DMS153 (cell line): ENCODE results near the gene PEPD.
"Not testable (repeated sequence)": the region's sequence is repeated elsewhere in the genome, so short reads cannot be mapped to it uniquely, and the experiment has no call there.

ENCODE experiments used
- DNase-seq: peaks from one replicate; lab custom pipeline; 2025; lab: John Stamatoyannopoulos, UW

Gene PEPD

DNA sequence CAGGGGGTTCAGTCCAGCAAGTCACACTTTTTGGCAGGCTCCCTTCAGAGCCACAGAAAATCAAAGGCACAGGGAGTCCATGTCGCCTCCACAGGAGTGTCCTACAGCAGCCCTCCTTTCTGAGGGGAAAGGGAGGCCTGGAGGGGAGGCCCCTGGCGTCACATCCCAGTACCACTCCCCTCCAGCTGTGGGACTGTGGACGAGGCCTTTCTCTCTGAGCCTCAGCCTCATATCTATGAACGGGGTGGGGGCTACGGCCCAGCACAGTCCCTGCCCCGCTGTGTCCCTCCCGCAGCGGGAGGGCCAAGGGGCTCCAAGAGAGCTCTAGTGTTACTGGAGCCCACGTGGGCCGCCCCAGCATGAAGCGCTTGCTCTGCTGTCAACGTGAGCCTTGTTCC lies 23.8 kb downstream of the PEPD start:
- DNase-seq, result no peak

DNA sequence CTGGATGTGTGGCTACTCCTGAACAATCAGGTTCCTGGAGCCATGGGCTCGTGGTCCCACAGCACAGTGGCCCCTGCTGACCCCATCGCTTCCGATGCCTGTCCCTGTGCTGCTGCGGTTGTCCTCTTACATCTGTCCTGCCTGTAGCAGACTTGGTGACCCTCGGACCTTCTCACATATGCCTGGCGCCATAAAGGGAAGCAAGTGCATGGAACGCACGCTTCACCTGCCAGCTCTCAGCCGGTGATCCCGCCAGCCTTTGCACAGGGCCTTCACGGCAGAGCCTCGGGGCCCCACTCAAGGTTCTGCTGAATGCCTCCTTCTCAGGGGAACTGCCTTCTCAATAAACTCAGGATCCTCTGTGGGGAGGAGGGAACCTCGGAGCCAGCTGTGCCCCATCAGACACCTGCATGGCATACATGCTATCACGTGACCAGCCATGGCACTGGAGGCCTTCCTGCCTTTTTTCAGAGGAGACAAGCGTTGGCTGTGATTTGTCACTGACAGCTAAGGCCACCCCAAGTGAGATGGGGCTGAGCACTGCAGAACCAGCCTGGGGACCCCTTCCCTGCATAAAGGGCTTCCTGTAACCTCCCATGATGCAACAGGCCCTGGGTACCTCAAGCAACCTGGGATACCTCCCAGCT lies 24.3 kb downstream of the PEPD start:
- DNase-seq, result no peak

DNA sequence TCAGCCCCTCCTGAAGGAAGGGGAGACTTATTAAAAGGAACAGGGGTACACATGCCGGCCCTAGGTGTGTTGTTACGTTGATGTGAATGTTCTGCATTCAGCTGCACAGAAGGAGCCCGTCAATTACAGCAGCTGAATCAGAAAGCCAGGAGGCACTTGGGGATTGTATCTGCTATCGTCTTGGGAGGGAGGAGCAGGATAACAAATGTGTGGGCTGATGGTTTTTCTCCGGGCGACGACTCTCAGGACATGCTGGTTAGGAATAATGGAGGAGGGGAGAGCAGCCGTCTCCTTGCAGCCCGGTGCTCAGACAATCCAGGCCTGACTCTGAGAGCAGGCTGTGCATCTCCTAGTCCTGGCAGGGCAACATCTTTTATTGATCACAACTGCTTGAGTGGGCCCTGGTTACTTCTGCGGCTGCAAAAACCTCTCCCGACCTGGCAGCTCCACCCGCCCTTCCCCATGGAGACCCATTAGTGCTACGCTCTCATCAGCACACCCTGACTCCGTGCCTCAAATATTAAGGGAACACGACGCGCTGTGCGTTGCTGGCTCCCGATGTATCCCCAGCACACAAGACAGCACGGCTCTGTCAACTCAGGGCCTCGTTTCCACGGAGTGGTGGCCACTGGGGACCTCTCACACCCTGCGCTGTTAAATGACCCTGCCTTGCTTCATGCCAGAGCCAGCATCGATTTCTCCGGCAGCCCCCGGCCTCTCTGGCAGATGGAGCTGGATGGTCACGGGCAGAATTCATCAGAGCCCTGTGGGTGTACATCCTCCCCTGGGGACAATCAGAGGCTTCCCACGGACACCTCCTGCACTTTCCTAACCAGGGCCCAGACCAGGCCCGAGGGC lies 25.3 kb downstream of the PEPD start:
- DNase-seq, result no peak

DNA sequence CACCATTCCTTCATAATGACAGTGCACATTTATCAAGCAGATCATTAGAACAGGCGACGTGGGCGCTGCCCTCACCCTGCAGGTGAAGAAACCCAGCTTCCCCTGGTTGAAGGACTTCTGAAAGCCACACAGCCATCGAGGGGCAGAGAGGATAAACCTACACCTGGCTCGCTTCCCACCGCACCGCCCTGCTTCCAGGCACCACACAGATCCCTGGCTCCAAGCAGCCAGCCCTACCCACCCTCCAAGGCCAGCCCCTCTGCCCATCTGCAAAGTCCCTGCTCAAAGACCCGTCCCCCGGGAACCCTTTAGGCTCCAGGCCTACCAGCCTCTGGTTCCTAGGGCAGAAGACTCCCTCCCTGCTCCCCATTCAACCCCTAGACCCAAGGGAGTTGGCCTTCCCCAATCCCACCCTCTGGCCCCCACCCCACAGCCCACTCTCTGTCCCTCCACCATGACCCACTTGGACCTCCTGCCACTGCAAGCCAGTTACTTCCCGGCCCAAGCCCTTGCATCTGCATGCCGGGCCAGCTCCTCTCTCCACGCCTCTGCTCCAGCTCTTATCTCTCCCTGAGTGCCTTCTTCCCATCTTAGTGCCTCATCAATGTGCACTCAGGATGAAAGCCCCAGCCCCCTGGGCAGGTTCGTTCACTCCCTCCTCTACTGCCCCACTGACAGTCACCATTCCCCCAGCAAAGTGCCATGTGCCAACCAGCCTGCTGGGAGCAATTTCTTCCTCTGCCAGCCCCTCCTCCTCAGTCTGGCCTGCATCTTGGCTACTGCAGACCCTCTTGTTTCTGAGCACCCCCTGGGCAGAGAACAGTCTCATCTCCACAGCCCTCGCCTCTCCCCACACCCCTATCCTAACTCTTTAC lies 28.0 kb downstream of the PEPD start:
- DNase-seq, result no peak

DNA sequence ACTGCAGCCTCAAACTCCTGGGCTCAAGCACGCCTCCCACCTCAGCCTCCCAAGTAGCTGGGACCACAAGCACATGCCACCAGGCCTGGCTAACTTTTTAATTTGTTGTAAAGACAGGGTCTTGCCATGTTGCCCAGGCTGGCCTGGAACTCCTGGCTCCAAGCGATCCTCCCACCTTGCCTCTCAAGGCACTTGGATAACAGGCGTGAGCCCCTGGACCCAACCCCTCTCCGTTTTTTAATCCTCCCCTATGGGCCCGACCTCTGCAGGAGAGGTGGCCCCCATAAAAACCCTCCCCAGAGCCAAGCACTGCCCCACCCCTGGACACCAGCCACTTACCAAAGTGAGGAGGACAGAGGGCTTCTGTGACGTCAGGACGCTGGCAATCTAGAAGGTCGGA lies 28.6 kb downstream of the PEPD start:
- DNase-seq, result no peak

DNA sequence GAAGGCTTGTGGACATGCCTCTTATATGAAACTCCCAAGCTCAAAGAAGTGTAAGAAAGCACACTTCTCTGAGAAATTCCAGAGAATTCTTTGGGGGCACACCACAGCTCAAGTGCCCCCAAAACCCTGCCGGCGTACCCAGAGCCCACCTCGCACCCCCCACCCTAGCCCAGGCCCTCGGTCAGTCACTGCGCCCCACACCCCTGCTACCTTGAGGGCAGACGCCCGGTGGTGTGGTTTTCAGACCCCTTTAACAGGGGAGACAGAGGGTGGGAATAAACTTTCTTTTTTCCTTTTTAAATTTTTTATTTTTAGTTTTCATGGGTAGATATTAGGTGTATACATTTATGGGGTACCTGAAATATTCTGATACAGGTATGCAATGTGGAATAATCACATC lies 29.5 kb downstream of the PEPD start:
- DNase-seq, result no peak

DNA sequence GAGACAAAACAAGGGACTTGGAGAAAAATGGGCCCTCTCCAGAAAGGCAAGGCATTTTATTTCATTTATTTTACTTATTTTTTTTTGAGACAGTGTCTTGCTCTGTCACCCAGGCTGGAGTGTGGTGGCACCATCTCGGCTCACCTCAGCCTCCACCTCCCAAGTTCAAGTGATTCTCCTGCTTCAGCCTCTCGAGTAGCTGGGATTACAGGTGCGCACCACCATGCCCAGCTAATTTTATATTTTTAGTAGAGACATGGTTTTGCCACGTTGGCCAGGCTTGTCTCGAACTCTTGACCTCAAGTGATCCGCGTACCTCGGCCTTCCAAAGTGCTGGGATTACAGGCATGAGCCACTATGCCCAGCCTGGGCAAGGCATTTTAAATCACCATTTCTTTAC lies 31.0 kb downstream of the PEPD start:
- not testable (repeated sequence) for DNase-seq

DNA sequence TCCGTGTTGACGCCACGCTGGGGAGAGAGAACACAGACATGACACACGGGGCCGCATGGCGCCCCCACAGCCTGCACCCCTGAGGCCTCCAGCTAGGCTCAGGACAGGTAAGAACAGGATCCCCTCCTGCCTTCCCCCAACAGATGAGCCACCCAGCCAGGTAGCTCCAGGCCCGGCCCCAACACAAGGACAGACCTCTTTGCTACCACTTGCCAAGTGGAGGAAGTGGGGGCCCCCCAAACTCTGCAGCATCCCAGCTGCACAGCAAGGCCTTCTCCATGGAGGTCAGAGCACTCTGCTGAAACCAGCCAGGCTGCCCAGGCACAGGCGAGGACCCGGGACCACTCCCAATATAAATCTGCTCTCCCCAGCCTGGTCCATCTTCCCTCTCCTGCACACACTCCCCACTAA lies 31.5 kb downstream of the PEPD start:
- no peak for DNase-seq

DNA sequence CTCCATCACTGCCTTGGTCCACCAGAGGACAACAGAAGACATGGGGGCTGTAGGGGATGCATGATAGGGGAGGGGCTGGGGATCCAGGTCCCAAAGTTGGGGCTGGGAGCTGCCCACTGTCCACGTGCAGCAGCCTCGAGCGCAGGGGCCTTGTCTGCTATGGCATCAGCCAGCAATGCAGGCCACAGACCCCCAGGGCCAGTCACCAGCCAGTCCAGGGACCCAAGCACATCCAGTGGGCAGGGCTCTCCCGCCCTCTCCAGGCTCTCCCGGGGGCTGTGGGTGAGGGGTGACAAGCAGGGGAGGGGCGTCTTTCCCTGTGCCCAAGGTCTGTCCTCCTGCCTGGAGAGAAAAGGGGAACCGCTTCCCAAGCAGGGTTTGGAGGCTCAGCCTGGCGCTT lies 32.8 kb downstream of the PEPD start:
- no peak for DNase-seq

DNA sequence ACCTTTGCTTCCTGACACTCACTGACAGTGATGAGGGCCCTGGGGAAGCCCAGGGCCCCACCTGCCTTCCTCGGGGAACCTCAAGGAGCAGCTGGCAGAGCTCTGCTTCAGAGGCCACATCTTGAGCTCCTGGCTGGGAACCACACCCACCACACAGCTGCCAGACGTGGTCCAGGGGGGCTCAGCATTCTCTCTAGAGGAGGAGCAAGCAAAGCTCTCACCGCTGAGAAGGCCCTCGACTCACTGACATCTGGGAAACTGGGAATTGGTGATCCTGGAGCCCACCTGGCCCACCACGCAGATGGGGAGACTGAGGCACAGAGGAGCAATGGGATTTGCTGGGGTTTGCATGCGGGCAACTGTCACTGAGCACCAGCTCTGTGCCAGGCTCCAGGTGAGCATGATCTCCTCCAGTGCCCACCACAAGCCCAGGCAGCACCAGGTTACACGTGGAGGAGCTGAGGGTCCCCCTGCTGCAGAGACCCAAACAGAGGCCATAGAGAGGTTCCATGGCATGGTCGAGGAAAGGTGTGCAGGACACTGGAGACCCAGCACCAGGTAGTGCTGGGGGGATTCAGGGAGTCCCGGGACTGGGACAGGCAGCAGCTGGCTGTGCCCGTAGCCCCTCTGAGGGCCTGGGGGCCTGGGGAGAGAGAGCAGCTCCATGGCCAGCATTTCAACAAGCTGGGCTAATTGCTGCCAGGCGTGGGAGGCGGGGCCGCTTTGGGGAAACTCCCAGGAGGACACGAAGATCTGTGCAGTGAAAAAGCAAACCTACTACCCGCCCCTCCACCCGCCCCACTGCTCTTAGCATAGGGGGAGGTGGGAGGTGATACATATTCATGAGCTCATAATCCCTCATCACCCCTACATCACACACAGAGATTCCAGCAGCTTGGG lies 33.4 kb downstream of the PEPD start:
- DNase-seq, result no peak

DNA sequence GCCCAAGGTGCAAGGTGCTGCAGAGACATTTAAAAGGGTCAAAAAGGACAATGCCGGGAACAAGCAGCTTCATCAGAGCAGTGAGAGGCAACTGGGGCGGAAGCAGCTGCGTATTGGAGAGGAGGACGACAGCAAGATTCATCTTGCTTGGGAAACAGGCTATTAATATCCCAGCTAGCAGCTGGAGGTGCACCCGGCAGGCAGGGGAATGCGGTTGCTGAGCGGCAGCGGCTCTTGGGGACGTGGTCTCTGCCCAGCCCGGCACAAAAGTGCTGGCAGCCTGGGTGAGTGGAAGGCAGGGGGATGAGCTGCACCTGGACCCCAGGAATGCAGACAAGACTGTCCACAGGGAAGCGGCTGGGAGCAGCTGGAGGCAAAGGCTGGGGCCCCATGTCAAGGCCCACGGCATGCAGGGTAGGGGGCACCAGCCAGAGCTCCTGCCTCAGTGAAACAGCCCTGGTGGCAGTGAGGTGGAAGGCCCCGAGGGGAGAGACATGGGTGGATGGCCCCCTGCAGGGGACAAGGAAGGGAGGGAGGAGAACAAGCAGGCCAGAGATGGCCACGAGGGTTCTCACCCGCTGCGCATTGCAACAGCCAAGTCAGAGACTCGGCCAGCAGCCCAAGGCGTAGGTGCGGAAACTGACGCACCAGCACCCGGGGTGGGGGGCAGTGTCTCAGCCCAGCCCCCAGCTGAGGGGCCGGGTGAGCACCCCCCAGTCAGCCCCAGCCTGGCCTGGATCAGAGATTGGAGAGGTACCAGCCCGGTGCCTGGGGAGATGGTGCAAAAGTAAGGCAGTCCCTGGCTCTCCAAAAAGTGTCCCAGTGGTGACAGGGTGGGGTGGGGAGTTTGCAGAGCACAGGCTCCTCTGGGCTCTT lies 34.4 kb downstream of the PEPD start:
- no peak for DNase-seq

DNA sequence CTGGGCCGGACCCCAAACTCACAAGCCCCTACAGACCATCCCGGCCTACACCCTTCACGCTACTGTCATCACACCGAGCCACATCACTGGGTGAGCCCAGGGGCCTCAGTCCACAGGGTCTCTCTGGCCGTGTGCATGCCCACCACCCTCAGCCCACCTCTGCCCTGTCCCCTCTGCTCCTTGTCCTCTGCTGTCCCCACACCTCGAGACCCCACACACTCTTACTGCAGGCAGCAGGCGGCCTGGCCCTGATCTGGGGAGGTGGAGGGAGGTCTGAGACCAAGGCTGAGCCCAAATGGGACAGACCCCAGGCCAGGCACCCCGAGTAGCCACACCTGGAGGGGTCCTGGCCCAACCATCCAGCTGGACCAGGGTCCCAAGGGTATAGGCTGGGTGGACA lies 35.2 kb downstream of the PEPD start:
- no peak for DNase-seq

DNA sequence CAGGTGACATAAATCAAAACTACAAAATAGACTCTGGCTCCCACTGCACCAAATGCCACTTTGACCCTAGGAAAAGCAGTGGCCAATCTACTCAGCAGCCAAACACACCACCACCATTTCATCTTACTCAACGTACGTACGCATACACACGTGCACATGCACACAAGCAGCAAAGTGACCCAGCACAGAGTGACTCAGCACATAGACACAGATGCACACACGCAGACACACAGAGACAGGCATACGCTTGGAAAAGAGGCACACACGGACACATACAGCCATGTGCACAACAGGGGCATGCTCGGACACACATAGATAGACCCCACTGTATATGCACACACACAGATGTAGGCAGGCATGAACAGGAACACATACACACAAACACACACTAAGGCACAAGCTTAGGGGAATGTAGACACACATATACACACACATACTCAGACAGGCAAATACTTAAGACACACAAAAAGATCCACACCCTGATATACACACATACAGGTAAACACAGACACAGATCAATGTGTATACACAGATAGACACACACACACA lies 37.3 kb downstream of the PEPD start:
- DNase-seq, result no peak

DNA sequence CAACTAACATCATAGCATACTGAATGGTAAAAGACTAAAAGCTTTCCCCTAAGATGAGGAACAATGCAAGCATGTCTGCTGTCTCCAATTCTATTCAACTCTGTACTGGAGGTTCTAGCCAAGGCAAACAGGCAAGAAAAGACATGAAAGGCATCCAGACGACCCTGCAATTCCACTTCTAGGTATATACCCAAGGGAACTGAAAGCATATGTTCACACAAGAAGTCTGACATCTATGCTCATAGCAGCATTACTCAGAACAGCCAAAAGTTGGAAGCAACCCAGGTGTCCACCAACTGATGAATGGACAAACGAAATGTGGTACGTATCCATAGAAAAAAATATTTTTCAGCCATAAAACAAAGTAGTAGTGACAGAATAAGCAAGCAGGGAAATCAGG lies 39.1 kb downstream of the PEPD start:
- no peak for DNase-seq

DNA sequence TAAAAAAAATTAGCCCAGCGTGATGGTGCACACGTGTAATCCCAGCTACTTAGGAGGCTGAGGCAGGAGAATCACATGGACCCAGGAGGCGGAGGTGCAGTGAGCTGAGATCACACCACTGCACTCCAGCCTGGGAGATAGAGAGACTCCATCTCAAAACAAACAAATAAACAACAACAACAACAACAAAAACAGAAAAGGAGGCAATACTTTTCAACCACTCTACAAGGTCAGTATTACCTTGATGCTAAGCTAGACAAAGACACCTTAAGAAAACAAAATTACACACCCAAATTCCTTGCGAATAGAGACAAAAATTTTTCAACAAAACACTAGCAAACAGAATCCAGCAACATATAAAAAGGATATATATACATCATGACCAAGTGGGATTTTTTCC lies 39.7 kb downstream of the PEPD start:
- no peak for DNase-seq

DNA sequence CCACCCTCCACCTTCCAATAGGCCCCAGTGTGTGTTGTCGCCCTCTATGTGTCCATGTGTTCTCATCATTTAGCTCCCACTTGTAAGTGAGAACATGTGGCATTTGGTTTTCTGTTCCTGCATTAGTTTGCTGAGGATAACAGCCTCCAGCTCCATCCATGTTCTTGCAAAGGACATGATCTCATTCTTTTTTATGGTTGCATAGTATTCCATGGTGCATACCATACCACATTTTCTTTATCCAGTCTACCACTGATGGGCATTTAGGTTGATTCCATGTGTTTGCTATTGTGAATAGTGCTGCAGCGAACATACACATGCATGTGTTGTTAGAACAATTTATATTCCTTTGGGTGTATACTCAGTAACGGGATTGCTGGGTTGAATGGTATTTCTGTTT lies 42.0 kb downstream of the PEPD start:
- DNase-seq, result not testable (repeated sequence)

DNA sequence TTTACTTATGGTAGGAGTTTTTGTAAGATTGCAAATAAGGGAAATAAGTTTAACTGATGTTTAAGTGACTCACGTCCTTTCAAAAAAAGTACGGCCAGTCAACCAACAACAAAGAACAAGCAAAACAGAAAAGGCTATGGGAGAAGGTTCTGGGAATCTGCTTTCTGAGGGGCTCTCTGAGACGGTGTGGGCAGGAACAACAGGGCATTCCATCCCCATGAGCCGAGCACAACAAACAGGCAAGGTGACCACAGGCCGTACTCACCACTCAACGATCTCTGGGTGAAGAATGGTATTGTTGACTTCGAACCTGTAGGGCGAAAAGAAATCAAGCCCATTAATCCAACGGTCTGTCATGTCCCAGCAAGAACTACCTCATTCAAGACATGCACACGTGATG lies 43.8 kb downstream of the PEPD start:
- DNase-seq, result no peak

DNA sequence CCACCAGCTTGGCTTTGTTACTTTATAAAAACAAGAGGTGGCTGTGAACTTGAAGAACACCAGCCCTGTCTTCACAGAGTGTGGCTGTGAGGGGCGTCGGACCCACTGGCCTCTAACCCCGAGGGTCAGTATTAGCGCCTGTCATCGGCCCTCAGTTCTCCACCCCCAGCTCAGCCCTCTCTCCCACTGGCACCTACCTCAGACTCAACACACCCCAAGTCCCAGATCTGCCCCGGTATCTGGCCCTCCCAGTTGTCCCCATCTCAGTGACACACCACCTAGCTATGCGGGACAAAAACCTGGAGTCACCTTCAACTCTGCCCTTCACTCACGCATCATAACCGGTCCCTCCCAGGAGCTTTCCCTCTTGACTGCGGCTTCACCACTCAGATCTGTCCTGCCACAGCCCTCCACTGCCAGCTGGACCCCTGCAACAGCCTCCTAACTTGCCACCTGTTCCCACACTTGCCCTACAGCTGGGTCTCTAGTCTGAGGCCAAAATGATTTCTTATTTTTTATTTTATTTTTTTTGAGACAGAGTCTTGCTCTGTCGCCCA lies 45.4 kb downstream of the PEPD start:
- DNase-seq, result no peak

DNA sequence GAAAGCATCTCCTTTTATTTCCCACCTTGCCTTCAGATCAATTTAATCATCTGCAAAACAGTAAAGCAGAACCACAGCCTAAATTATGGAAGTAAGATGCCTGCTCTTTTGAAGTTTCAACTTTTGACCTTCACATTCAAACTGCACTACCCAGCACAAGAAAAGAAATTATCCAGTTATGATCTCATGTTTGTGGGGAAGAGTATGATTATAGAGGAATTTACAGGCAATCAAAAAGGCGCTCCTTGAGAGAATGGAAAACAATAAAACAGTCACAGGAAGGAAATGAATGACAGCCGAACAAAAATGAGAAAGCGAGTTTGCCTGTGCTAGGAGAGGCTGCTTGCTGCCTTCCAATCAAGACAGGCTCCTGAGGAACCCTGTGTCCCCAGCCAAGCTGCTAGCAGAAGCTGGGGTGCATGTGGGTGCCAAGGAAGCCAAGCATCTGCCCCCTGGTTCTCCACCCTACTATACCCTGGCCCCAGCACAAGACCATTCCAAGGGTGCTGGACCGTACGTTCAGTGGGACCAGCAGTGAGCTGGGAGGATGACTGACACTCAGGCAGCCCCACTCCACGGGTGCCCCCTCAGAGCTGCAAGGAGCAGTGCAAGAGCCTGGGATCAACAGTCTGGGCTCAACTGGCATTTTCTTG lies 47.8 kb downstream of the PEPD start:
- DNase-seq, result no peak
